ENCODE results near the gene PIPOX. TPM values are rescaled to one million over a fixed set of nuclear protein-coding genes. Genes with fewer than 3 reads are reported as not detected.

The PIPOX gene
- total and polyA plus RNA-seq, 2 of the 13 experiments (the other 11 are each of a cell fraction or from before 2014, with no cell fraction given), result 87.3 to 154 TPM

DNA sequence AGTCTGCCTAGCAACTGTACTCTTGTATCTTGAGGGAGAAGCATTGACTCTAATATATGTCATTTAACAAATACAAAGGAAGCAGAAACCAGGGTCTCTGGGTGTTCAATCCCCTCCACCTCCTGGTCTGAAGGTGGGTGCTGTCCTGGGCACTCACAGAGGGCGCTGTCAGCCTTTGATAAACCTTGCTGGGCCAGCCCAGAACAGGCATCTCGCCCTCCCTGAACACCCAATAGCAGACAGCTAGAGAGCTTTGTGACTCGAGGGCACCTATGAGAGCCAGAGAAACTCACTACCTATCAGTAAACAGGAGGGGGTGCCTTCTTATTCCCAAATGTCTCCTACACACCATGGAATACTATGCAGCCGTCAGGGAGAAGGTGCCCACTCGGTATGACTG, 6.4 kb upstream of the PIPOX start:
- Histone ChIP-seq H3K4me3 (replicated peaks in 1 of 3; ENCODE audit: insufficient read depth in 1 of 3, low read depth in 2 of 3, low read length in 3 of 3) (no peak overlapping the region), H3K36me3 (replicated peaks in 1 of 2; ENCODE audit: control insufficient read depth in 1 of 2, insufficient read depth in 2 of 2, low read length in 2 of 2) (no peaks in the 10 kb centered on the region), H4K20me1 (ENCODE audit: insufficient read depth, low read length) (no peaks in the 10 kb centered on the region), H3K4me1 (ENCODE audit: insufficient read depth, low read length) (peaks cover 32% of the 10 kb centered on the region), H3K9me3 (ENCODE audit: low read length) (peaks cover 10% of the 10 kb centered on the region; the same call in 1 of the 2 replicates), H3K4me2 (ENCODE audit: low read depth, low read length) (no peak overlapping the region), H3K9ac (ENCODE audit: insufficient read depth, low read depth, low read length) (no peak overlapping the region), H2AFZ (ENCODE audit: low read length) (no peak overlapping the region), H3K79me2 (ENCODE audit: insufficient read depth, low read length) (no peaks in the 10 kb centered on the region), H3K27me3 (ENCODE audit: control insufficient read depth in 1 of 2, insufficient read depth in 2 of 2, low read length in 2 of 2) (peaks cover 2 to 35% of the 10 kb centered on the region in 2 experiments; a peak in 4 of 5 replicates), H3K27ac (ENCODE audit: extremely low read length, insufficient read depth, low read length) (no peak overlapping the region)
- POLR2A ChIA-PET, result no interaction called here
- CTCF ChIA-PET (ENCODE audit: low intra/inter-chr PET ratio, low total read pairs), result no interaction called here
- no TSS peak for BruUV-seq (replicated peaks)
- FAIRE-seq (no peak), ATAC-seq (peak; percentile 62), DNase-seq (ENCODE audit: low spot score) (no peak)
- in situ Hi-C loops (cut with HindIII; ENCODE audit: extremely low pct_ligation_motif_present, low pct_unique_long_range_greater_than_20kb), result no loop called here
- 21% methylated on average over 5 of the region's 5 CpGs for WGBS (ENCODE audit: low lambda C conversion rate)
- intact Hi-C loops (cut with micrococcal nuclease; ENCODE audit: unreplicated experiment), result no loop called here
- TF ChIP-seq SRSF9 (IDR thresholded peaks at IDR 0.05; ENCODE audit: borderline replicate concordance, insufficient read depth, low read depth, low read length, poor library complexity, severe bottlenecking), result no peak
- TF ChIP-seq TOPORS (CRISPR knock-in tag; IDR thresholded peaks at IDR 0.05), result no peak
- TF ChIP-seq ZNF564 (CRISPR knock-in tag; IDR thresholded peaks at IDR 0.05), result no peak
- TF ChIP-seq, protein P1, sequence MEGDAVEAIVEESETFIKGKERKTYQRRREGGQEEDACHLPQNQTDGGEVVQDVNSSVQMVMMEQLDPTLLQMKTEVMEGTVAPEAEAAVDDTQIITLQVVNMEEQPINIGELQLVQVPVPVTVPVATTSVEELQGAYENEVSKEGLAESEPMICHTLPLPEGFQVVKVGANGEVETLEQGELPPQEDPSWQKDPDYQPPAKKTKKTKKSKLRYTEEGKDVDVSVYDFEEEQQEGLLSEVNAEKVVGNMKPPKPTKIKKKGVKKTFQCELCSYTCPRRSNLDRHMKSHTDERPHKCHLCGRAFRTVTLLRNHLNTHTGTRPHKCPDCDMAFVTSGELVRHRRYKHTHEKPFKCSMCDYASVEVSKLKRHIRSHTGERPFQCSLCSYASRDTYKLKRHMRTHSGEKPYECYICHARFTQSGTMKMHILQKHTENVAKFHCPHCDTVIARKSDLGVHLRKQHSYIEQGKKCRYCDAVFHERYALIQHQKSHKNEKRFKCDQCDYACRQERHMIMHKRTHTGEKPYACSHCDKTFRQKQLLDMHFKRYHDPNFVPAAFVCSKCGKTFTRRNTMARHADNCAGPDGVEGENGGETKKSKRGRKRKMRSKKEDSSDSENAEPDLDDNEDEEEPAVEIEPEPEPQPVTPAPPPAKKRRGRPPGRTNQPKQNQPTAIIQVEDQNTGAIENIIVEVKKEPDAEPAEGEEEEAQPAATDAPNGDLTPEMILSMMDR (CRISPR knock-in tag; IDR thresholded peaks at IDR 0.05), result peak; percentile 35
- TF ChIP-seq NR2F2 (IDR thresholded peaks at IDR 0.05; ENCODE audit: borderline replicate concordance, low read depth), result no peak
- peak; percentile 42 for TF ChIP-seq STAG1 (CRISPR knock-in tag; IDR thresholded peaks at IDR 0.05)
- TF ChIP-seq POGZ (CRISPR knock-in tag; IDR thresholded peaks at IDR 0.05), result no peak
- TF ChIP-seq ATF7 (IDR thresholded peaks at IDR 0.05), result no peak
- TF ChIP-seq ATF7 (CRISPR knock-in tag; IDR thresholded peaks at IDR 0.05), result no peak
- TF ChIP-seq NPAS2 (CRISPR knock-in tag; IDR thresholded peaks at IDR 0.05; ENCODE audit: borderline replicate concordance), result no peak
- no peak for TF ChIP-seq ZNF562 (CRISPR knock-in tag; IDR thresholded peaks at IDR 0.05; ENCODE audit: borderline replicate concordance)
- no peak for TF ChIP-seq ATM (IDR thresholded peaks at IDR 0.05; ENCODE audit: borderline replicate concordance)
